Activated effector memory CD4-positive, alpha-beta T cell treated with anti-CD3 and anti-CD28 coated beads, Interleukin-2, amount 50 U/mL, for 16 hours (primary cell): ENCODE results near the gene RELT.

Experiments
- DNase-seq: peaks from one replicate; pipeline ENCODE4 v3.0.0-alpha.2; 2020

The RELT gene

GRCh38 chr11:73439002-73439843 lies 63.0 kb downstream of the RELT start:
- no peak for DNase-seq

DNA sequence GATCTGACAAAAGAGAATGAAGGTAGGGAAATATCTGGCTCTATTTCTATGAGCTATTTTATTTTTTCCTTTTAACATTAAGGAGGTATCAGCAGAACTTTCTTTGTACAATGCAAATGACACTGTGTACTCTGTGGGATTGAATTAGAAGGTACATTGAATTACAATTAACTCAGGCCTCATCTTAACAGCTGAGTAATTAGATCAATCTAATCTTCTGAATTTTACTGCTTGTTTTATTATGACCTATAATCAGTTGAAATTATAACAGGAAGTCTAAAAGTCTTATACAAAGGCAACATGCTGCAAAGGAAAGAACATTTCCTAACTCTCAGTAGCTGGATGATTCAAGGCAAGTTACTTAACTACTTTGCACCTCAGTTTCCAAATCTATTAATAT lies 69.8 kb downstream of the RELT start:
- DNase-seq = no peak

GRCh38 chr11:73446766-73447165 lies 70.6 kb downstream of the RELT start:
- DNase-seq = no peak
